Subcutaneous abdominal adipose tissue (tissue), 5 donors: Measurements from ENCODE around the gene SLC15A5.

Experiments
- H3K27ac ChIP-seq: one replicate; pipeline ENCODE4 v1.7.0; 2013; ENCODE audit warnings: low read depth, mild to moderate bottlenecking, inconsistent platforms, low read length, moderate library complexity
- H3K27me3 ChIP-seq, 5 donors: one replicate each; pipeline ENCODE4 v1.7.0; 2013; ENCODE audit warnings: low read length in 5 of 5, inconsistent platforms in 1 of 5; ENCODE audit not compliant: control insufficient read depth in 5 of 5, insufficient read depth in 4 of 5
- H3K36me3 ChIP-seq, 5 donors: one replicate each; pipeline ENCODE4 v1.7.0; 2013; ENCODE audit warnings: low read length in 5 of 5; ENCODE audit not compliant: control insufficient read depth in 5 of 5, insufficient read depth in 5 of 5
- H3K4me1 ChIP-seq, 5 donors: one replicate each; pipeline ENCODE4 v1.7.0; 2013; ENCODE audit warnings: low read length in 5 of 5, mild to moderate bottlenecking in 3 of 5, moderate library complexity in 1 of 5; ENCODE audit not compliant: control insufficient read depth in 5 of 5, insufficient read depth in 5 of 5
- H3K4me3 ChIP-seq, 5 donors: one replicate each; pipeline ENCODE4 v1.7.0; 2013; ENCODE audit warnings: low read length in 5 of 5, low read depth in 1 of 5
- H3K9ac ChIP-seq, 5 donors: one replicate each; pipeline ENCODE4 v1.7.0; 2013; ENCODE audit warnings: low read length in 5 of 5, mild to moderate bottlenecking in 4 of 5, moderate library complexity in 3 of 5
- H3K9me3 ChIP-seq, 5 donors: one replicate each; pipeline ENCODE4 v1.7.0; 2013; ENCODE audit warnings: low read length in 5 of 5; ENCODE audit not compliant: control insufficient read depth in 5 of 5
- donor health status: healthy.
- donor health status: healthy.
- donor health status: healthy.
- donor health status: healthy.
- donor health status: healthy.

The SLC15A5 gene

GRCh38 chr12:16198884-16199283, 78.6 kb downstream of the SLC15A5 start:
- no peaks in the 10 kb centered on the region for H3K4me1 ChIP-seq
- H3K9ac ChIP-seq = no peak overlapping the region
- H3K36me3 ChIP-seq = no peaks in the 10 kb centered on the region
- H3K9me3 ChIP-seq = peaks cover 0 to 7% (median 0%) of the 10 kb centered on the region in 5 donors
- no peaks in the 10 kb centered on the region for H3K27me3 ChIP-seq
- no peak overlapping the region for H3K4me3 ChIP-seq
- no peak overlapping the region for H3K27ac ChIP-seq

- H3K27ac ChIP-seq = no peak overlapping the region
- no peaks in the 10 kb centered on the region for H3K27me3 ChIP-seq
- H3K36me3 ChIP-seq = no peaks in the 10 kb centered on the region
- no peak overlapping the region for H3K4me3 ChIP-seq
- no peaks in the 10 kb centered on the region for H3K4me1 ChIP-seq
- H3K9me3 ChIP-seq = peaks cover 0 to 7% (median 0%) of the 10 kb centered on the region in 5 donors
- no peak overlapping the region for H3K9ac ChIP-seq
These were observed 79.9 kb downstream of the SLC15A5 start for GRCh38 chr12:16197600-16197999.

GRCh38 chr12:16189849-16190248, 87.6 kb downstream of the SLC15A5 start:
- Histone ChIP-seq H3K4me1 (no peaks in the 10 kb centered on the region), H3K27ac (no peak overlapping the region), H3K4me3 (no peak overlapping the region)

GRCh38 chr12:16187660-16188059, 89.8 kb downstream of the SLC15A5 start:
- no peaks in the 10 kb centered on the region for H3K4me1 ChIP-seq
- no peak overlapping the region for H3K4me3 ChIP-seq
- H3K9ac ChIP-seq = no peak overlapping the region
- H3K36me3 ChIP-seq = no peaks in the 10 kb centered on the region
- H3K27ac ChIP-seq = no peak overlapping the region
- H3K9me3 ChIP-seq = no peaks in the 10 kb centered on the region
- no peaks in the 10 kb centered on the region for H3K27me3 ChIP-seq

More at GRCh38 chr12:16189849-16190248, 87.6 kb downstream of the SLC15A5 start:
- no peaks in the 10 kb centered on the region for H3K36me3 ChIP-seq
- no peaks in the 10 kb centered on the region for H3K27me3 ChIP-seq
- H3K9me3 ChIP-seq = no peaks in the 10 kb centered on the region
- H3K9ac ChIP-seq = no peak overlapping the region

GRCh38 chr12:16184681-16185080, 92.8 kb downstream of the SLC15A5 start:
- H3K9ac ChIP-seq = no peak overlapping the region
- no peaks in the 10 kb centered on the region for H3K36me3 ChIP-seq
- no peaks in the 10 kb centered on the region for H3K9me3 ChIP-seq
- H3K4me3 ChIP-seq = no peak overlapping the region
- H3K27ac ChIP-seq = no peak overlapping the region
- peaks cover 0 to 4% (median 0%) of the 10 kb centered on the region in 5 donors for H3K4me1 ChIP-seq
- H3K27me3 ChIP-seq = no peaks in the 10 kb centered on the region

- no peaks in the 10 kb centered on the region for H3K27me3 ChIP-seq
- no peak overlapping the region for H3K9ac ChIP-seq
- H3K4me1 ChIP-seq = peaks cover 0 to 4% (median 0%) of the 10 kb centered on the region in 5 donors
- H3K9me3 ChIP-seq = no peaks in the 10 kb centered on the region
- no peaks in the 10 kb centered on the region for H3K36me3 ChIP-seq
- no peak overlapping the region for H3K4me3 ChIP-seq
- no peak overlapping the region for H3K27ac ChIP-seq
These were observed 93.9 kb downstream of the SLC15A5 start for GRCh38 chr12:16183541-16183940.

GRCh38 chr12:16175840-16176239, 101.6 kb downstream of the SLC15A5 start:
- no peaks in the 10 kb centered on the region for H3K27me3 ChIP-seq
- no peaks in the 10 kb centered on the region for H3K36me3 ChIP-seq
- peaks cover 0 to 17% (median 4%) of the 10 kb centered on the region in 5 donors for H3K4me1 ChIP-seq
- no peak overlapping the region for H3K9ac ChIP-seq
- H3K27ac ChIP-seq = peak overlapping the region; percentile 61
- no peaks in the 10 kb centered on the region for H3K9me3 ChIP-seq
- no peak overlapping the region for H3K4me3 ChIP-seq

GRCh38 chr12:16174282-16174681, 103.2 kb downstream of the SLC15A5 start:
- H3K4me3 ChIP-seq = no peak overlapping the region
- H3K9me3 ChIP-seq = no peaks in the 10 kb centered on the region
- peaks cover 0 to 12% (median 4%) of the 10 kb centered on the region in 5 donors for H3K4me1 ChIP-seq
- H3K27ac ChIP-seq = no peak overlapping the region
- H3K27me3 ChIP-seq = no peaks in the 10 kb centered on the region
- H3K9ac ChIP-seq = no peak overlapping the region
- no peaks in the 10 kb centered on the region for H3K36me3 ChIP-seq

- Histone ChIP-seq H3K36me3 (no peaks in the 10 kb centered on the region), H3K4me3 (no peak overlapping the region), H3K27ac (no peak overlapping the region), H3K4me1 (peaks cover 0 to 23% (median 12%) of the 10 kb centered on the region in 5 donors), H3K27me3 (no peaks in the 10 kb centered on the region), H3K9me3 (no peaks in the 10 kb centered on the region), H3K9ac (no peak overlapping the region)
These were observed 106.1 kb downstream of the SLC15A5 start for GRCh38 chr12:16171348-16171747.

GRCh38 chr12:16168078-16168477, 109.4 kb downstream of the SLC15A5 start:
- no peak overlapping the region for H3K4me3 ChIP-seq
- H3K9ac ChIP-seq = no peak overlapping the region
- peaks cover 1 to 24% (median 19%) of the 10 kb centered on the region in 5 donors for H3K4me1 ChIP-seq
- H3K27ac ChIP-seq = peak overlapping the region; percentile 69
- H3K27me3 ChIP-seq = no peaks in the 10 kb centered on the region
- no peaks in the 10 kb centered on the region for H3K36me3 ChIP-seq
- no peaks in the 10 kb centered on the region for H3K9me3 ChIP-seq
